Measurements from ENCODE around the gene TMIGD3.

DNA sequence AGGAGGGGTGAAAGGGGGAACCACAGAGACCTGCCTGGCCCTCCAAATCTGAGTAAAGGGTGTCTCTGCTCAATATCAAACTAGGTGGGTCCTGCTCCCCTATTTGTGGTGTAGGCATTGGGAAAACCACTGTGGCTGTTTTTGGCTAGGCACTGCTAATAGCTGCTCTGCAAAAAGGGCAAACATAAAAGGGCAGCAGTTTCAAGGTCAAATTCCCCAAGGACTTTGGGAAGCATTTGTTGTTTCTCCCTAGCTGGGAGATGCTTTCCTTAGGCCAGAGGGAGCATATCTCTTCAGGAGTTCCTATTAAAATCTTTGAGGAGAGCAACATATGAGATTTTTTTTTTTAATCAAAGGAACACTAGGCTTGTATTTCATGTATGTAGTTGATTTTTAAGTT is 27.2 kb downstream of the TMIGD3 start:
- TF ChIP-seq, protein P1, sequence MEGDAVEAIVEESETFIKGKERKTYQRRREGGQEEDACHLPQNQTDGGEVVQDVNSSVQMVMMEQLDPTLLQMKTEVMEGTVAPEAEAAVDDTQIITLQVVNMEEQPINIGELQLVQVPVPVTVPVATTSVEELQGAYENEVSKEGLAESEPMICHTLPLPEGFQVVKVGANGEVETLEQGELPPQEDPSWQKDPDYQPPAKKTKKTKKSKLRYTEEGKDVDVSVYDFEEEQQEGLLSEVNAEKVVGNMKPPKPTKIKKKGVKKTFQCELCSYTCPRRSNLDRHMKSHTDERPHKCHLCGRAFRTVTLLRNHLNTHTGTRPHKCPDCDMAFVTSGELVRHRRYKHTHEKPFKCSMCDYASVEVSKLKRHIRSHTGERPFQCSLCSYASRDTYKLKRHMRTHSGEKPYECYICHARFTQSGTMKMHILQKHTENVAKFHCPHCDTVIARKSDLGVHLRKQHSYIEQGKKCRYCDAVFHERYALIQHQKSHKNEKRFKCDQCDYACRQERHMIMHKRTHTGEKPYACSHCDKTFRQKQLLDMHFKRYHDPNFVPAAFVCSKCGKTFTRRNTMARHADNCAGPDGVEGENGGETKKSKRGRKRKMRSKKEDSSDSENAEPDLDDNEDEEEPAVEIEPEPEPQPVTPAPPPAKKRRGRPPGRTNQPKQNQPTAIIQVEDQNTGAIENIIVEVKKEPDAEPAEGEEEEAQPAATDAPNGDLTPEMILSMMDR (IDR thresholded peaks at IDR 0.05): no peak
- TF ChIP-seq POLR2A (IDR thresholded peaks at IDR 0.05): no peak

Data from sigmoid colon (tissue), 3 donors.